GM19043 (cell line): ENCODE data around the gene CISH.

Source experiments
- ATAC-seq: cut with Tn5 transposase; IDR thresholded peaks from one replicate; pipeline ENCODE4 v1.9.1; 2021; ENCODE audit warnings: low read depth; ENCODE audit not compliant: unreplicated experiment

Gene CISH

DNA sequence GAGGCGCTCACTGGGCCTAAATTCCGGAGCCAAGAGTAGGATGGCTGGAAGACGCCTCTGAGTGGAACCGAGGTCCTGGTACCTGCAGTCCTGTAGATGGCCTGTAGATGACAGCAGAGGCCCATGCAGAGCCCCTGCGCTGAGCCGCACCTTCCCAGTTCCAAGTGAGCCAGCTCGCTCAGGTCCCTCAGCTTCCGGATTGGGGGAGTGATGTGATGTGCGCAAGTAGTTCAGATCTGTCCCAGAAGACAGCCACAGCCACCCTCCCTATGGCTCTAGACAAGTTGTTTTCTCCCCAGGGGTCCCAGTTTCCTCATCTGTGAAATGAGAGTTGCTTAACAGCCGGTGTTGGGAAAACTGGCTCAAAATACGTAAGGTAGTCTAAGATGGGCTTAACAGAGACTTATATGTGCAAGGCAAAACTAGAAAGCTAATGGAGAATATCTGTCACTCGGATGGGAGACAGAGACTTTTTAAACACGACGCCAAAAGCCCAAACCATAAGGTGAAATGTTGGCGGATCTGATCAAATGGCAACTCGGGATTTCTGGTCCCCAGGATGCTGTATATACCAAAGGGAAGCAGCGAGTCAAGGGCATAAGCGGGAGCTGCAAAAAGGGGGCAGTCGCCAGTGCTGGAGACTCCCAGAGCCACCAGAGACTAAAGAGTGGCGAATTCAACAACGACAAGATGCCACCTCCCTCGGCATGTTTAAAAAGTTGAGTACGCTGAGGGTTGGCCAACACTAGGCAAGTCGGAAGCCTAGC, 4.6 kb upstream of the CISH start:
- ATAC-seq: no peak

DNA sequence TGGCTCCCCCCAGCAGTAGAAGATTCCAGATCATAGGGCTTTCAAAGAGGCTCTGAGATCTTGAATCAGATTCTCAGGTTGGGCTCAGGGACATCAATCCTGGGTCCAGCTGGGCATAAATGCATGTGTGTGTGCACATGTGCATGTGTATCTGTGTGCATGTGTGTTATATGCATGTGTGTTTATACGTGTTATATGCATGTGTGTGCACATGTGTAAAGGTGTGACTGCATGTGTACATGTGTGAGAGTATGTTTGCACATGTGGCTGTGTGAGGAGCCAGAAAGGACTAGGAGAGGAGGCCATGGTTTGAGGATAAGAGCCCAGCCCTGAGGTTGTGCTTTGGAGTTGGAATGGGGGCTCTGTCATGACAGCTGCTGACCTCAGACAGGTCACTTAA, 3.6 kb upstream of the CISH start:
- ATAC-seq: no peak

DNA sequence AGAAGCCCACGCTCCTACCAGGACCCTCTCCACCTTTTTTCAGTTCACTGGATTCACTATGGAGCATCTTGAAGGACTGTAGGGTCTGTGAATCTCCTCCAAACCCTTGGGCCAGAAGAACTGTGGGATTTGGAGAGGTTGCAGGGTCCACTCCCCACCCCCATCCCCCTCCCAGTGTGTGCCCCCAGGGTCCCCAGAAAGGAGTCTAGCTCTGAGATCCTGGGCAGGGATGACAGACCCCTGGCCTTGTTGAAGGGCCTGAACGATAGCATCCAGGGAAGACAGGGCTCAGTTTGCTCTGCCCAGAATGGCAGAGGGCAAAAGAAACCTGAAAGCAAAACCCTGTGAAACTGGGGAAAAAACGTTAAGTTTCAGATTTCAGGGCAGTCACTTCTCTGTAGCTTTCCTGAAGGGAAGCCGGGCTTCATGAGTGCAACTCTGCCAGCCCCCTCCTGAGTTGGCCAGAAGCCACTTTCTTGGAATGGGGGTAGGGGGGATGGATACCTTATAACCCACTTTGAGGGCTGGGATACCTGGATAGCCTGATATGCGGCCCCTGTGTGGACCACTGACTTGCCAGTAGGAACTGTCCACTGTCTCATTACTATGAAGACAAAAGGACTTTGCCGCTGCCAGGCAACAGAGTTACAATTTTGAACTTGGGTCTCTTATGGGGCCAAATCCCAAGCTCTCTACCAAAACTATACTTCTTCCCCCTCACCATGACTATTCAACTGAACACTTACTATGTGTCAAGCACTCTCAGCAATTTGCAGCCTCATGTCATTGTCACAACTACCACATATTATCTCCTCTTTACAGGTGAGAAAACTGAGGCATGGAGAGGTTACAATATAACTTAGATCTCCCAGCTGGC, 1.6 kb upstream of the CISH start:
- ATAC-seq: no peak

DNA sequence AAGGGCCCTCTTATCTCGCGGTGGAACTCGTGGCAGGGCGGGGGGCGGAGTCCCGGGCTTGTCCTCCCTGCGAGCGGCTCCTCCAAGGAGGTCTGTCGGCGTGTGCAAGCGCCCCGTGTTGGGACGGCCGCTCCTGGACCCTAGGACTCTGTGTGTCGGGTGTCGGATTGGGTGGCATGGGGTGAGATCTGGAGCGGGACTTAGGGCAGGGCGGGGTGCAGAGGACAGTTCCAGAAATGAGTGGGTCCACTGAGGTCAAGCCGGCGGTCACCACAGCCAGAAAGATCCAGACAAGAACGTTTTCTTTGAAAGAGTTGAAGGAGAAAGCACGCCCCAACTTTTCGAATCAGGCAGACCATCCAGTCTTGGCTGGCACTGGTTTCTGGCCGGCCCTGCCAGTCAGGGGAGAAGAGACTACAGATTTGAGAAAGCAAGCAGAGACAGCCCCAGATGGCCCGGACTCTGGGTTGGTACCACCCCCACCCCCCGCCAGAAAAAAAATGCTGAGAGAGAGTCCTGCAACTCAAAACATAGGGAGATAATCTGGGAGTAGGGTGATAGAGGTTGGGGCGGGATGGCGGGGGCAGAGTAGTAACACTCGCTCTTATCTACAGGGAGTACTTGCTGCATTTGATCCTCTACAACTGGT, 784 bp upstream of the CISH start:
- peak; percentile 5 for ATAC-seq

DNA sequence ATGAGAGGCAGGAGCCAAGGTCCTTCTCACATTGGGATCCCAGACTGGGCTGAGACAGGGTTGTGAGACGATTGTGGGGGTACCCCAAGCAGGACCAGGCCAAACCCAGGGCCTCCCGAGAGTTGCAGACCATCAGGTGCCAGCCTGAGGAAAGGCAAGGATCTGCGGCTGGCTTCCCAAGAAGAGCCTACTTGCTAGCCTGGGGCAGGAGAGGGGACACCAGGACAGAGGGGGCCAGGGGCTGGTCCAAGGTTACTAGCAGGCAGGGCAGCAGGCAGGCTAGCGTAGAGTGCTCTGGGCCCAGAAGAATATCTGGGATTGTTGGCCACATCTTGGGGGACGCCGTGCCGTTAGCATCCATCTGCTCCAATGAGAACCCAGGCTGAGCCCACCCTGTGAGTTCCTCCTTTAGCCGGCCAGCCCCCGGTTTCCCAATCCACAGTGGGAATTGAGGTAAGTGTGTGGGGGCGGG, 546 bp downstream of the CISH start:
- ATAC-seq: no peak

DNA sequence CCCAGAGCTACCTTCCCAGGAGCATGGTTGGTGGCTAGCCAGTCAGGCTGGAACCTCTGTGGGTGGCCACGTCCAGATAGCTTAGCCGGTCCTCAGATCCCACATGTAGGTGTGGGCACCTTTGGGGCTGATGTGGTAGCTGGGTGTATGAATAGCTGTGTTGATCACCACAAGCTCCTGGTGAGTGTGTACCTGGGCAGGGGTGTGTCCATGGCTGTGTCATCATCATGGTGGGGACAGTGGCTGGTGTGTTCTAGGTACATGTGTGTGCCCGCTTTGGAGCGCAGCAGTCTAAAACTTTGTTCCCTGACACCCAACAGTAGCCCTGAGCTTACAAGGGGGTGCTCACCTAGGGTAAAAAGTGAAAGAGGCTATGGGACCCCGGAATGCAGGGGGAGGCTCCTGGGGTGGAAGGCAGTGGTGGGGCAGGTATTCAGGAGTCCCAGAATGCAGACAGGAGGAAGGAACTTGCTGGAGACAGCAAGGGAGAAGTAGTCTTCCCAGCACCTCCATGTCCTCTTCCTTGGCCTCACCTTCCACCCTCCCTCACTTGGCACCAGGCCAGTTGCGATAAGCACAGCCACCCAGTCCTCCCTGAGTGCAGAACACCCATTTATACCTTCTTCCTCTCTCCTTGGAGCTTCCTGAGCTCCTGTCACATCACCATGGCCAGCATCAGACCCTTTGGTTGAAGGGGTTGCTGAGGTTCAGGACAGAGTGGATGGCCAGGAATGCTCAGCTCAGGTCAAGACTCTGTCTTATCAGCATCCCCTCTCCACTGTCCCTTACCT, 1.2 kb downstream of the CISH start:
- no peak for ATAC-seq

DNA sequence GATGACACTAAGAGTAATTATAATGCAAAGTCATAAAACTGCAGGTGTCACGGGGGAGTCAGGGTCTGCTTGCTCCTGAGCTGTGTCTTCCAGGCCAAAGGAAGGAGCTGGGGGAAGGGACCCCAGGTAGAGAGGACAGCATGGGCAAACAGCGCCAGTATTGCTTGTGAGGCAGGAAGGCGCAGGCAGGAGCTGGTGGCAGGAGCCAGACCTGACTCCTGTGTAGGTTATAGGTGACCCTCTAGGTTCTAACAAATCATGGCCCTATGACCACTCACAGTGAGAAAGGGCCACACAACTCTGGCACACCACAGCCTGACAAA, 1.9 kb downstream of the CISH start:
- no peak for ATAC-seq

DNA sequence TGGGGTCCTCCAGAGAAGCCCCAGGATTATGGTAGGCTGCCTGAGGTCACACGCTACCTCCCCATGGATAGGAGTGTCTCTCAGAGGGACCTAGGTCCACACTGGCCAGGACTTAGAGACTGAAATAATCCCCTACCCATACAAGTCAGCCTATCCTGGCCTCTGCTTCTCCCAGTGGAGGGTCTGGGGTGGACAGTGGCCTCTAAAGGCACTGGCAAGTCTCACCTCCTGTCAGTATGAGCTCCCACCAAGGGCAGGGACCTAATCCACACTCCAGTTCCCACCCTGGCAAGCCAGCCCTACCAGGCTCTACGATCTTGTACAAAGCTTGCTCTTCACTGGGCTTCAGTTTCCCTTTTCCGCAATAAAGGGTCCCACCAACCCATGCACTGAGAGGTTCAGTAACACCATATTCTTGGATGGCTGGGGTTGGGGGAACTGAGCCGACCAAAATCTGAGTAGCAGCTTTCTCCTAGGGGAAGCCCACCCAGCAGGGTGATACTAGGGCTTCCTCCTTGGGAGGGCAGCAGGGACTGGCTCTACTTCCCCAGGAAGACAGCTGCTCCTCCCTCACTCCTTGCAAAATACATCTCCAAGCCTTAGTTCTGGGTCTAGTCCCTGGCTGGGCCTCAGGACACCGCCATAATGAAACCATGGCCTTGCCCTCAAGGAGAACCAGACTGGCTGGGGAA, 2.4 kb downstream of the CISH start:
- ATAC-seq: no peak

DNA sequence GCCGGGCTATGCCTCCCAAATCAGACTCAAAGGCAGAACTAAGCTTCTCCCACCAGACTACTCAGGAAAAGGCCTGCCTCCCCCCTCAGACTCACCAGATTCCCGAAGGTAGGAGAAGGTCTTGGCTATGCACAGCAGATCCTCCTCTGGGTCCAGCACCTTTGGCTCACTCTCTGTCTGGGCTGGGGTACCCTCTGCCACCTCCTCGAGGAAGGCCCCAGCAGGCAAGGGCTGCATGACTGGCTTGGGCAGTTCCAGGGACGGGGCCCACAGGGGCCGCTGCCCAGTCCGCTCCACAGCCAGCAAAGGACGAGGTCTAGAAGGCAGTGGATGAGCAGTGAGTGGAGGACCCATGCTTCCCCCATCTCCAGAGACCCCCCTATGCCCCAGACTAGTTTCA, 3.3 kb downstream of the CISH start:
- no peak for ATAC-seq

DNA sequence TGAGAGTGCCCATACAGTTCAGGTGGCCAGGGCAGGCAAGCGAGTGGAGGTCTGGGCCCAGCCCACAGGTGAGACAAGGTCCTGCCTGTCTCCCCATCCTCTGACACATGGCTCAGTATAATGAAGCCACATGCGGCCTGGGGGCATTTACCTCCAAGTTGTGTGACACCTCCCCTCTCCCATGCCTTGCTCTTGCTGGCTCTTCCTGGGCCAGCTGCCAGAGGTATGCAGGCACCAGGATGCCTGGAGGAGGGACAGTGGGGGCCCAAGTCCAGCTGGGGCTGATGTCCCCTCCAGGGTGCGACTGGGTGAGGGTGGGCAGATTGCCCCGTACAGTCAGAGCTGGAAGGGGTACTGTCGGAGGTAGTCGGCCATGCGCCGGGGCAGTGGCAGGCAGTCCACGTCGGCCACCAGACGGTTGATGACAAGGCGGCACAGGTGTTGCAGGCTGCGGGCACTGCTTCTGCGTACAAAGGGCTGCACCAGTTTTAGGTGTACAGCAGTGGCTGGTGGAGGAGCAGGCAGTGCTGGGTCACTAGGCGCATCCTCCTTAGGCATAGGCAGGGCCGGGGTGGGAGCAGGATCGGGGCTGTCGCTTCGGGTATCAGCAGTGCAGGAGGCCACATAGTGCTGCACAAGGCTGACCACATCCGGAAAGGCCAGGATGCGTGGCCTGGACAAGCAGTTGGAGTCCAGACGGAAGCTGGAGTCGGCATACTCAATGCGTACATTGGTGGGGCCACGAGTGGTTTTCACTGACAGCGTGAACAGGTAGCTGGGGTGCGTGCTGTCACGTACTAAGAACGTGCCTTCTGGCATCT, 4.1 kb downstream of the CISH start:
- ATAC-seq: no peak

DNA sequence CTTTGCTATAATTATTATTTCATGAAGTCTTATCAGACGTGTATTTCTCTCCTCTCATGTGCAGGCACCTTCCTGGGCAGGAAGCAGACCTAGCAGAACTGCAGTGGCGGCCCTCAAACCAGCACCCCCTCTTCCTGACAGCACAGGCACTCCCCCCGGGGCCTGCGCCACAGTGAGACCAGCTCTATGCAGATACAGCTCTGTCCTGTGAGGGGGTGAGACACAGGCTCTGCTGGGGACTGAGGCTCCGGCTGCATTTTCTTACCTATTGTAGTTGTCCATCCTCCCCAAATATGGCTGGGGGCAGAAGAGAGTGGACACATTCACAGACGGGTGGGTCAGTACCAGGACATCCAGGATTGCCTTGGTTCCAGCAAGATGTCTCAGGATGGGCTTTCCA, 5.0 kb downstream of the CISH start:
- ATAC-seq: no peak

DNA sequence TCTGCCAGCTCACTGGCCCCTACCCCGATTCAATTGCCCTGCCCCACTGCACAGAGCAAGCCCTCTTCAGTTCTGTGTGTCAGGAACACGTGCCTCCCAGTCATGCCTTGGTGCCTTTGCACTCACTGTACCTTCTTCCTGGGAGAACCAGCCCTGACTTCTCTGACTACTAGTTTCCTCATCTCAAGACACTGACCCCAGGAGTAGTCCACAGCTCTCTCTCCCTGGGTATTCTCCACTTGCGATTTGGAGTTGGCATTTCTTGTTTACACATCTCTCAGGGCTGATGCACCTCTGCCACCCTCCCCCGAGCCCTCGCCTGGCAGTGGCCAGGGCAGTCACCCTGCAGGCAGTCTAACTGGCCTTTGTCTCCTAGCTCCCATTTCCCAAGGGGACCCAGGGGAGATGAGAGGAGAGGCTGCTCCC, 5.7 kb downstream of the CISH start:
- ATAC-seq: no peak

DNA sequence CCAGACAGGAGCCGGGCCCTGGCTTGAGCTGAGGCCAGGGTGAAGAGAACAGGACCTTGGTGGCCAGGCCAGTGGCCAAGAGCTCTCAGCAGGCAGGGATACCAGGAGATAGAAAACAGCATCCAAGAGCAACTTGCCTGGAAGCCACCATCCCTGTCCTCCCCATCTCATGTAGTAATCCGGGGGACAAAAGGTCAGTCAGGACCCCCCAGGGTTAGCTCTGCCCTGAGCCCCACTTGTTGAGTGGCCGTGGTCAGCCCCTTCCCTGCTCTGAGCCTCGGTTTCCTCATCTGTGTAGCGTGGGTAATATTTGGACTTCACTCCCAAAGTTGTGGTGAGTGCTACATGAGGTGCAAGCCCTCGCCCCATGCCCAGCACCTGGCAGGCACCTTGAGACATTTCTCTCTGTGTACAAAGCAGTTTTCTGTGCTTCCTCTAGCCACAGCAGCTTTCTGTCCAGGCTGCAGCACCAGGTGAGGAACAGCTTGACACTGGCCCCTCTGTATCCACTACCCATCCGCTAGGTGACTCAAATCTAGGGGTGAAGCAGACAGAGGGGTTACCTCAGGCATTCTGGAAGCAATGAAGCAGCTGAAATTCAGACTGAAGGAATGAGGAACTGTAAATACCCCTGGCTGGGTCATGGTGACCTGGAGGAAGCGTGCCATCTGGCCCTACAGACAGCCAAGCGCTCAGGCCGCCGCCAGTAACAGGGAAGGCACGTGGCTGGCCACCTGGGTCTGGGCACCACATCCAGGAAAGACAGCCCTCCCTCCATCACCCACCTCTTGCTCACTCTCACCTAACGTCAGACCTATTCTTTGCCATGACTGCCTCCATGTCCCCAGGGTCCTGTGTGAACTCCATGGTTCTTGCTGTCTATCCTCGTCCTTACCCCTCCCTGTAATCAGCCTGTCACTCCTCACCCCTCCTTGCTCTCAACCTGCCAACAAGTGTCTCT, 6.7 kb downstream of the CISH start:
- ATAC-seq: no peak

DNA sequence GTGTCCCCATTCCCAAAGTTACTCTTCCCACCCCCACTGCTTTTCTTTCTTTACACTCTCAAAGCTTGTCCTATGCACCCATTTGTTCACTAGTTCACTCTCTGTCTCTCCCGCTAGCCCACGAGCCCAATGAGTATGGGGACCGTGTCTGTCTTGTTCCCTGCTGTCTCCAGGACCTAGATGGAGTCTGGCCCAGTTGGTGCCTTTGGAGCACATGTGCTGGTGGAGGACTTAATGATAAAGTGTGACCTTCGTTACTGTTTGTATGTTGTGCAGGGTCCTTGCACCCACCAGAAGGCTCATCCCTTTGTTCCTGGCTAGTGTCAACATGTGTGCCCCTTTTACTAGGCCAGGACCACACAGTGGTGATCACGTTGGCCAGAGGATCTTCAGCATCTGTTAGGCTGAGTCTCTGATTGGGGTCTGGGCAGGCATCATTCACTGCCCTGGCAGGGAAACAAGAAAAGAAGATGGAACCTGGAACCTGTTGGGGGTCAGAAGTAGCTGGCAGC, 7.4 kb downstream of the CISH start:
- ATAC-seq: no peak

DNA sequence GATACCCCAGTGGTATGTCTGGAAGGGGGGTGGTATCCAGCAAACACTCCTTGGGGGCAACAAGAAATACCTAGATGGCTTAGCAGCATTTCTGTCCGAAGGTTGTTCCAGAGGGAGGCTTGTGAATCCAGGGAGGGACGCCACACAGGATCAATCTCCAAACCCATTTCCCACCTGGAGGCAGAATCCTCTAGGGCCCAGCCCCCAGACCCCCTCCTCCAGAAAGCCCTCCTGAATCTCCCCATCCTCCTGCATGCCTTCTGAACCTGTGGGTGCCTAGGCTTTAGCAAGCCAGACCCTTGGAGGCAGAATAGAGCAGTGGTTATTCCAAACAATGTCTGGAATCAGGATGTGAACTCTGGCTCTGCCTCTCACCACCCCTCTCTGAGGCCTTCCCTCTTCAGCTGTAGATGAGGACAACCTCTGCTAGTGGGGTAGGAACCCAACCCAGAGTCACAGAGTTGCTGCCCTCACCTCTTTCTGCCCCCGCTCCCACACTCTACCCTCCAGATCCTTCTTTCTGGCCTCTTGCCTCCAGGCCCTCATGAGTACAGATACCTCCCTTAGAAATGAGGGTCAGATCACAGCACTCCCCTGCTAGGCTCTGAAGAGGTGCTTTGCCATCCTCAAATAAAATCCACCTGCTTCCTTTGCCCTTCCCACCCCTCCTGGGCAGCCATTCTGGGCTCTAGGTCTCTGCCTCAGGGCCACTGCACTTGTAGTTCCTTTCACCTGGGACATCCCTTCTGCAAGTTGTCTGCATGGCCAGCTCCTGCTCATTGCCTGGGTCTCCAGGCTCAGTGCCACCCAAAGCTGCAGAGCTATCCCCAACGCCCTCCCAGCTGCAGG, 8.1 kb downstream of the CISH start:
- no peak for ATAC-seq

DNA sequence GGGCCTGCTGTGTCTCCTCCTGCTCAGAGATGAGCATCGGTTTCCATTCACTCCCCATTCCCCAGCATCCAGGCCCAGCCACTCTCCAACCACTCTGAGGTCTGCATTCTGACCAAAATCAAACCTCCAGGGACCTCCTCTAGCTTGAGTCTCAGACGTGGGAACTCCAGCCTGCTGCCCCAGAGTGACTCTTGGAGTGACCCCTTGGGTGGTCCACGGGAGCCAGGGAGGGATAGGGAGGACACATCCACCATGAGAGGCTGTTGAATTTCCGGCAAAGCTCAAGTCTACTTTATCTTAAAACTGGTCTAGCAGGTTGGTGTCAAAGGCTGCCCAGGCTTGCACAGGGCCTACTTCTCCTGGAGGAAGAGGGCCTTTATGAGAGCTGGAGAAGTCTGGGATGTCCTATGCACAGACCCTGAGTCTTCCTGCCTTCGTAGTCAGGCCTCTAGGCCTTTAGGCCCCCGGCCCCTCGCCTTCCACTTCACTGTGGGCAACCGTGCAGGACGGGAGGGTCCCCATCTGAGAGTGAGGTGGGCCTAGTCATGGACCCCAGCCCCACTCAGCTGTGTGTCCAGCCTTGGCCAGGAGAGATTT, 8.9 kb downstream of the CISH start:
- ATAC-seq: no peak
